ENCODE measurements around the gene P2RY10.
"Not testable (repeated sequence)": the region's sequence is repeated elsewhere in the genome, so short reads cannot be mapped to it uniquely, and the experiment has no call there.

Gene P2RY10, protein sequence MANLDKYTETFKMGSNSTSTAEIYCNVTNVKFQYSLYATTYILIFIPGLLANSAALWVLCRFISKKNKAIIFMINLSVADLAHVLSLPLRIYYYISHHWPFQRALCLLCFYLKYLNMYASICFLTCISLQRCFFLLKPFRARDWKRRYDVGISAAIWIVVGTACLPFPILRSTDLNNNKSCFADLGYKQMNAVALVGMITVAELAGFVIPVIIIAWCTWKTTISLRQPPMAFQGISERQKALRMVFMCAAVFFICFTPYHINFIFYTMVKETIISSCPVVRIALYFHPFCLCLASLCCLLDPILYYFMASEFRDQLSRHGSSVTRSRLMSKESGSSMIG

GRCh38 chrX:78945186-78945912 is at the start of gene P2RY10:
Gene P2RY10 (plus strand): TSS chrX:78945391. CDS start chrX:78960521, 15,130 bp downstream.
- no peak for DNase-seq (ENCODE audit: low read depth)

GRCh38 chrX:78922754-78923153 is 22.4 kb upstream of the P2RY10 start:
- no peak for DNase-seq (ENCODE audit: low read depth)

- DNase-seq (ENCODE audit: low read depth): no peak
Measured at GRCh38 chrX:78923198-78924015, 21.8 kb upstream of the P2RY10 start.

GRCh38 chrX:78931814-78932213 is 13.4 kb upstream of the P2RY10 start:
- DNase-seq (ENCODE audit: low read depth): no peak

DNA sequence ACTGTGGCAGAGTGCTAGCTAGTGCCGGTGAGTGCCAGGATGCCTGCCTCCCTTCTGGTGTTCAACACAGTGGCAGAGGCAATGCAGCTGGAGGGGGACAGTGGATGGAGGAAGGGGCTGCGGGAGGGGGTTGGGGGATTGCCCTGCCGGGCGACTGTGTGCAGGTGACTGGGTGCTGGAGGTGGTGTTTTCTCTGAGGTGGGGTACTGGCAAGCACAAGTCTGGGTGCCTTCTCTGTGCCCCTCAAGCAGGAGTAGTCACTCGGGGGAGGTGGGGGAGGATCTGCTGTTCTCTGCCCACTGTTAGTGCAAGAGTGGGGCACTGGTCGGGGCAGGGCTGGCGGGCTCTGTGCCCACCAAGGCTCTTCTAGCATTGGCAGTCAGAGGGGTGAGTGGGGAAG is 10.3 kb upstream of the P2RY10 start:
- no peak for DNase-seq (ENCODE audit: low read depth)

GRCh38 chrX:78944351-78944750 is 840 bp upstream of the P2RY10 start:
- DNase-seq (ENCODE audit: low read depth): no peak

- DNase-seq (ENCODE audit: low read depth): no peak
Measured at GRCh38 chrX:78946178-78946931, 1.2 kb downstream of the P2RY10 start.

GRCh38 chrX:78950009-78950835 is 5.0 kb downstream of the P2RY10 start:
- DNase-seq (ENCODE audit: low read depth): no peak

DNA sequence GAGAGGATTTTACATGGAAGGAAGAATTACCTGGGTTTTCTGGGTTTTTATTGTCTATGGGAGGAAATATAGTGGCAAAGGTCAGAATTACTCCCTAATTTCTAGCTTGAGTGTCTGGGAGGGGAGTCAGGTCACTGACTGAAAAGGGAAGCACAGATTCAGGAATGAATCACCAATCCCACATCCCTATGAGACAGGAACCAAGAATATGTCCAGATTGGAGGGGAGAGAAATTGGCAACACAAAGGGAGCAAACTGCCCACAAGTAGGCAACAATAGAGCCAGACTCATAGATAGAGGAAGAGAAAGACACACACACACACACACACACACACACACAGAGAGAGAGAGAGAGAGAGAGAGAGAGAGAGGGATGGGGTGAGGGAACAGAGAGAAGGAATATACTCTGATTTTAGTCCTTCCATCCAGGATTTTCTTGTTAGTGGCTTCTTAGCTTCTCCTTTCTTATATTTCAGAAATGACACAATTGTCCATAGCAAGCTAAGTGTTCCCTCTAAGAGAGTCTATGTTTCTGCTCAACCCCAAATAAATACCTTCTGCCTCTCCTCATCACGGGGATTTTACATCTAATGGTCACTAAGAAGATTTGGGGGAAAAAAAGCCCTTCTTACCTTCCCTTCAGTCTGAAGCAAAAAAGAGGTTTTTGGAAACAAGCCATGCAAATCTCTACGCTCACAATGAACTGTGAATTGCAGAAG is 12.0 kb downstream of the P2RY10 start:
- no peak for DNase-seq (ENCODE audit: low read depth)

GRCh38 chrX:78957768-78958130 is 12.6 kb downstream of the P2RY10 start:
- no peak for DNase-seq (ENCODE audit: low read depth)

- DNase-seq (ENCODE audit: low read depth): no peak
Measured at GRCh38 chrX:78958419-78959116, 13.4 kb downstream of the P2RY10 start.

- DNase-seq (ENCODE audit: low read depth): no peak
Measured at GRCh38 chrX:78960888-78961287, 15.7 kb downstream of the P2RY10 start.

GRCh38 chrX:78964598-78964997 is 19.4 kb downstream of the P2RY10 start:
- DNase-seq (ENCODE audit: low read depth): no peak

DNA sequence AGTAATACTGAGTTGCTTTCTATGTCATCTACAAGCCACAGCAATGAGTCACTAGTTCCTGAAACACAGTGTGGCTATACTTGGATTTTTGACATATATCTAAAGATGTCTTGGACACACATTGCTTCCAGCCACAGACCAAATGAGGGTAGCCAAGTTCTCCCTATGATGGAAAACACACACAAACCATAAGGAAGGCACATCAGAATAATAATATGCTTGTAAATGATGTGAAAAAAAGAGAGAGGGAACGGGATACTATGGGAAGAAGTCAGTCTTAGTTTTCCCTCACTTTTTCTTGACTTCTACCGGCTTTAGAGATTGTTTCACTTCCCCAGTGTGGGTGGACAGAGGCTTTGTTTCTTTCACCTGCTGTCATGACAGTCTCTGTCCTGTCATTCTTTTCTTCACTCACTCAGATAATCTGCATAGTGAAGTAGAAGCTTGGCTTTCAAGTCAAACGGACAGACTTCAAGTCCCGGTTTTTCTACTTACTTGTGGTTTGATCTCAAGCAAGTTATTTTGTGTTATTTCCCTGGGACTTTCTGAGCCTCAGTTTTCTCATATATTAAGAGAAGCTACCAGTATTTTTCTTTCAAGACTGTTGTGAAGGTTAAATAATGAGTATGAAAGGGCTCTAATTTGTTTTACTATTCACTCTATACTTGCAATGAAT is 34.7 kb downstream of the P2RY10 start:
- DNase-seq (ENCODE audit: low read depth): no peak

DNA sequence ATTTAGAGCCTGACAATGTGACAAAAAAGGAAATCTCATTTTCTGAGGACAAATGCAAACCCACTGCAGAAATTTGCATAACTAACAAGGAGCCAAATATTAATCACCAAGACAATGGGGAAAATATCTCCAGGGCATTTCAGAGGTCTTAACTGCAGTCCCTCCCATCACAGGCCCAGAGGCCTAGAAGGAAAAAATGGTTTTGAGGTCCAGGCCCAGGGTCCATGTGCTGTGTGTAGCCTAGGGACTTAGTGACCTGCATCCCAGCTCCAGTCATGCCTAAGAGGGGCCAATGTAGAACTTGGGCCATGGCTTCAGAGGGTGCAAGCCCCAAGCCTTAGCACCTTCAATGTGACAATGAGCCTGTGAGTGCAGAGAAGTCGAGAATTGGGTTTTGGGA is 44.2 kb downstream of the P2RY10 start:
- DNase-seq (ENCODE audit: low read depth): no peak

DNA sequence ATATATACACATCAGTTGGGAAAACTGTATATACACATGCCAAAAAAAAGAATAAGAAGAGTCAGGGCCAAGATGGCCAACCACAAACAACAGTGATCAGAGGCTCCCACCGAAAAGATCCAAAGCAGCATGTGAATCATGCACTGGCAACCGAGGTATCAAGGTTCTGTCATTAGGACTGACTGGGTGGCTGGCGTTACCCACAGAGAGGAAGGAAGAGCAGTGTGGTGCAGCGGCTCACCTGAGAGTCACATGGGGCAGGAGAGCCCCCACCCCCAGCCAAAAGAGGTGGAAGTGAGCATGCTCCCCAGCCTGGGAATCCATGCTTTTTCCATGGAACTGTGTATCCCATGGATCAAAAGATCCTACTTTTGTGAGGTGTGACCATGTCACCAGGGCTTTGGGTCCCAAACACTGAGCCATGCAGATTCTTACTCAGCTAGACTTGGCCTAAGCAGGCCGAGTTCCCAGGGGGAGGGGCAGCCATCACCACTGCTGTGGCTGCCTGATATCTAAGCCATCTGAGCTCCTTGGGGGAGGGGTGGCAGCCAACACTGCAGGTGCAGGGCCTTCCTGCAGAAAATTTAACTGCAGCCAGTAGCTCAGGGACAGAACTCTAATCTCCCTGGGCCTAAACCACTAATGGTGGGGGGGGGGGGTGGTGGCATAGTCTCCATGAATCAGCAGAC is 52.8 kb downstream of the P2RY10 start:
- no peak for DNase-seq (ENCODE audit: low read depth)

DNA sequence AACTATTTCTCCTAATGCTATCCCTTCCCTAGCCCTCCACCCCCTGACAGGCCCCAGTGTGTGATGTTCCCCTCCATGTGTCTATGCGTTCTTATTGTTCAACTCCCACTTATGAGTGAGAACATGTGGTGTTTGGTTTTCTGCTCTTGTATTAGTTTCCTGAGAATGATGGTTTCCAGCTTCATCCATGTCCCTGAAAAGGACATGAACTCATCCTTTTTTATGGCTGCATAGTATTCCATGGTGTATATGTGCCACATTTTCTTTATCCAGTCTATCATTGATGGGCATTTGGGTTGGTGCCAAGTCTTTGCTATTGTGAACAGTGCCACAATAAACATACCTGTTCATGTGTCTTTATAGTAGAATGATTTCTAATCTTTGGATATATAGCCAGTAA is 62.3 kb downstream of the P2RY10 start:
- DNase-seq (ENCODE audit: low read depth): not testable (repeated sequence)
